Subcutaneous abdominal adipose tissue (tissue), 5 donors: Measurements from ENCODE around the gene WBP4.
"Not testable (repeated sequence)": the region's sequence is repeated elsewhere in the genome, so short reads cannot be mapped to it uniquely, and the experiment has no call there.

Source experiments
- H3K27ac ChIP-seq: one replicate; pipeline ENCODE4 v1.7.0; 2013; ENCODE audit warnings: low read depth, mild to moderate bottlenecking, inconsistent platforms, low read length, moderate library complexity
- H3K27me3 ChIP-seq, 5 donors: one replicate each; pipeline ENCODE4 v1.7.0; 2013; ENCODE audit warnings: low read length in 5 of 5, inconsistent platforms in 1 of 5; ENCODE audit not compliant: control insufficient read depth in 5 of 5, insufficient read depth in 4 of 5
- H3K36me3 ChIP-seq, 5 donors: one replicate each; pipeline ENCODE4 v1.7.0; 2013; ENCODE audit warnings: low read length in 5 of 5; ENCODE audit not compliant: control insufficient read depth in 5 of 5, insufficient read depth in 5 of 5
- H3K4me1 ChIP-seq, 5 donors: one replicate each; pipeline ENCODE4 v1.7.0; 2013; ENCODE audit warnings: low read length in 5 of 5, mild to moderate bottlenecking in 3 of 5, moderate library complexity in 1 of 5; ENCODE audit not compliant: control insufficient read depth in 5 of 5, insufficient read depth in 5 of 5
- H3K4me3 ChIP-seq, 5 donors: one replicate each; pipeline ENCODE4 v1.7.0; 2013; ENCODE audit warnings: low read length in 5 of 5, low read depth in 1 of 5
- H3K9ac ChIP-seq, 5 donors: one replicate each; pipeline ENCODE4 v1.7.0; 2013; ENCODE audit warnings: low read length in 5 of 5, mild to moderate bottlenecking in 4 of 5, moderate library complexity in 3 of 5
- H3K9me3 ChIP-seq, 5 donors: one replicate each; pipeline ENCODE4 v1.7.0; 2013; ENCODE audit warnings: low read length in 5 of 5; ENCODE audit not compliant: control insufficient read depth in 5 of 5
- donor health status: healthy.
- donor health status: healthy.
- donor health status: healthy.
- donor health status: healthy.
- donor health status: healthy.

WBP4 gene

GRCh38 chr13:41042419-41042818 lies 18.9 kb upstream of the WBP4 start:
- H3K9ac ChIP-seq, H3K4me3 ChIP-seq, H3K27ac ChIP-seq, H3K9me3 ChIP-seq, H3K36me3 ChIP-seq, H3K27me3 ChIP-seq, H3K4me1 ChIP-seq: not testable (repeated sequence)

GRCh38 chr13:41048640-41049039 lies 12.7 kb upstream of the WBP4 start:
- Histone ChIP-seq H3K9me3 (no peaks in the 10 kb centered on the region), H3K36me3 (no peaks in the 10 kb centered on the region), H3K27me3 (no peaks in the 10 kb centered on the region), H3K4me3 (no peak overlapping the region), H3K27ac (no peak overlapping the region), H3K9ac (no peak overlapping the region), H3K4me1 (peaks cover 0 to 20% (median 16%) of the 10 kb centered on the region in 5 donors)

GRCh38 chr13:41049480-41050440 lies 11.5 kb upstream of the WBP4 start:
- no peaks in the 10 kb centered on the region for H3K9me3 ChIP-seq
- H3K27me3 ChIP-seq, result no peaks in the 10 kb centered on the region
- peaks cover 3 to 31% (median 26%) of the 10 kb centered on the region in 5 donors for H3K4me1 ChIP-seq

DNA sequence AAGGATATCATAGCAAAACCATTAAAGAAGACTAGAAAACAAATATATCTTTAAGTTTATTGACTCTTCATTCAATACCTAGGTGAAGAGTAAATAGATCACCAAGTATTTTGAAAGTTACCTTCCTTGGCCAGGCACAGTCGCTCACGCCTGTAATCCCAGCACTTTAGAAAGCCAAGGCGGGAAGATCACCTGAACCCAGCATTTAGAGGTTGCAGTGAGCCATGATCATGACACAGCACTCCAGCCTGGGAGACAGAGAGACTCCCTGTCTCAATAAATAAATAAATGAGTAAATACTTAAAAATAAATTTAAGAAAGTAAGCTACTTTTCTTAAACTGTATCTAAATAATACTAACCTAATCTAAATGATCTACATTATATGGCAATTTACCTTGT lies 8.9 kb upstream of the WBP4 start:
- peak overlapping the region; percentile 85 for H3K27ac ChIP-seq
- no peak overlapping the region for H3K4me3 ChIP-seq
- no peaks in the 10 kb centered on the region for H3K9me3 ChIP-seq
- H3K9ac ChIP-seq, result no peak overlapping the region
- H3K27me3 ChIP-seq, result no peaks in the 10 kb centered on the region
- H3K36me3 ChIP-seq, result no peaks in the 10 kb centered on the region
- H3K4me1 ChIP-seq, result peaks cover 6 to 53% (median 38%) of the 10 kb centered on the region in 5 donors

More at GRCh38 chr13:41049480-41050440, 11.5 kb upstream of the WBP4 start:
- H3K27ac ChIP-seq, result no peak overlapping the region
- H3K4me3 ChIP-seq, result no peak overlapping the region
- no peak overlapping the region for H3K9ac ChIP-seq
- no peaks in the 10 kb centered on the region for H3K36me3 ChIP-seq

DNA sequence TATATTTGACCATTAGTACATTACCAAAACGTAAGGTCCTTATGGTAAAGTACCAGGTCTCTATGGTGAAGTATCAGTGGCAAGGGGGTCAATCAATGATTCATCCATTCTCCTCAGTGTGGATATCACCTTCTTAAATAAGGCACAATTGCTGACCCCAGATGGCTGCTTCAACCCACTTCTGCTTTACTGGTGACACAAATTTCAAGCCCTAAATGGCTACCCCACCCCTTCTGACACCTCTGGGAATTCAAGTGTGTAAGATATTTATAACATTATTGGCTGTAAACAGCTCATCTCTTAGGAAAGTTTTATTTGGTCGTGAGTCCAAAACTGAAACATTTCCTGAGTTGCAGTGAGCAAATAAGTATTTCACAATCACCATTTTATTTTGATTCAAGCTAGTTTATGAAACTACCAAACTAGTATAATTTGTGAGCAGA lies 7.9 kb upstream of the WBP4 start:
- Histone ChIP-seq H3K9ac (peak overlapping the region in 3 of 5 donors; percentile 39 to 73 (median 62)), H3K4me1 (peaks cover 6 to 62% (median 44%) of the 10 kb centered on the region in 5 donors), H3K36me3 (no peaks in the 10 kb centered on the region), H3K27me3 (no peaks in the 10 kb centered on the region), H3K27ac (peak overlapping the region; percentile 85), H3K4me3 (no peak overlapping the region), H3K9me3 (no peaks in the 10 kb centered on the region)

DNA sequence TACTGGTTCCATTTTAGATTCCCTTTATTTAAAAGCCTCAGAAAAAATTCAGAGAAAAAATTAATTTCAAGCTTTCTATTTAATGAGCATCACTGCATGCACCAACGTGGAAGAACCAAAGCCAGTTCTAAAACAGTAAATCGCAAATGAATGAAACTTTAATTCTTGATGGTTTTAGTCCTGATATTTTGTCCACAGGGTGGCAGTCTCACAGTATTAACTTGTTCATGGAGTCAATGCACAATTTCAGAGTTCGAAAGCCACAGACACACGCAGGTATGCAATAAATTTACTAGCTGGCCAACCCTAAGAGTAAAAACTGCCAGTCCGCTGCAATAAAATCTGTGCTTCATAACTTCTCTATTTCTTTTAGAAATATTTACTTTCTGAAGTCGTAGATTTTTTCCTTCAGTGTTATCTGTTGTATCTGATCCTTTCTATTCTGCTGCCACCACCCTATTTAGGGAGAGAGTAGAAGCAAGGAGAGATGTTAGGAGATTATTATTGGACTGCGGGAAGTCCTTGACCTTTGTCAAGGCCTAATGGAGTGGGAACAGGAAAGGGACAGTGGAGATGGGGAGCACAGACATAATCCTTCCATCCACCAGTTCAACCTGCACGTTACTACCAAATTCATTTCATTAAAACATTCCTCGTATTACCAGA lies 7.0 kb upstream of the WBP4 start:
- Histone ChIP-seq H3K4me1 (peaks cover 6 to 67% (median 49%) of the 10 kb centered on the region in 5 donors), H3K27ac (peak overlapping the region; percentile 85), H3K9ac (peak overlapping the region in 1 of 5 donors; percentile 73), H3K4me3 (peak overlapping the region in 1 of 5 donors; percentile 12), H3K9me3 (no peaks in the 10 kb centered on the region), H3K36me3 (no peaks in the 10 kb centered on the region), H3K27me3 (no peaks in the 10 kb centered on the region)

GRCh38 chr13:41054919-41055619 lies 6.2 kb upstream of the WBP4 start:
- Histone ChIP-seq H3K4me1 (peaks cover 6 to 65% (median 46%) of the 10 kb centered on the region in 5 donors), H3K4me3 (no peak overlapping the region), H3K9ac (peak overlapping the region in 1 of 5 donors; percentile 43), H3K9me3 (no peaks in the 10 kb centered on the region), H3K36me3 (no peaks in the 10 kb centered on the region), H3K27me3 (no peaks in the 10 kb centered on the region), H3K27ac (peak overlapping the region; percentile 85)

- Histone ChIP-seq H3K27me3 (no peaks in the 10 kb centered on the region), H3K4me3 (no peak overlapping the region), H3K27ac (peak overlapping the region; percentile 24), H3K9ac (peak overlapping the region in 1 of 5 donors; percentile 10), H3K9me3 (no peaks in the 10 kb centered on the region), H3K36me3 (no peaks in the 10 kb centered on the region), H3K4me1 (peaks cover 6 to 62% (median 45%) of the 10 kb centered on the region in 5 donors)
These were observed 5.1 kb upstream of the WBP4 start for GRCh38 chr13:41056194-41056593.

DNA sequence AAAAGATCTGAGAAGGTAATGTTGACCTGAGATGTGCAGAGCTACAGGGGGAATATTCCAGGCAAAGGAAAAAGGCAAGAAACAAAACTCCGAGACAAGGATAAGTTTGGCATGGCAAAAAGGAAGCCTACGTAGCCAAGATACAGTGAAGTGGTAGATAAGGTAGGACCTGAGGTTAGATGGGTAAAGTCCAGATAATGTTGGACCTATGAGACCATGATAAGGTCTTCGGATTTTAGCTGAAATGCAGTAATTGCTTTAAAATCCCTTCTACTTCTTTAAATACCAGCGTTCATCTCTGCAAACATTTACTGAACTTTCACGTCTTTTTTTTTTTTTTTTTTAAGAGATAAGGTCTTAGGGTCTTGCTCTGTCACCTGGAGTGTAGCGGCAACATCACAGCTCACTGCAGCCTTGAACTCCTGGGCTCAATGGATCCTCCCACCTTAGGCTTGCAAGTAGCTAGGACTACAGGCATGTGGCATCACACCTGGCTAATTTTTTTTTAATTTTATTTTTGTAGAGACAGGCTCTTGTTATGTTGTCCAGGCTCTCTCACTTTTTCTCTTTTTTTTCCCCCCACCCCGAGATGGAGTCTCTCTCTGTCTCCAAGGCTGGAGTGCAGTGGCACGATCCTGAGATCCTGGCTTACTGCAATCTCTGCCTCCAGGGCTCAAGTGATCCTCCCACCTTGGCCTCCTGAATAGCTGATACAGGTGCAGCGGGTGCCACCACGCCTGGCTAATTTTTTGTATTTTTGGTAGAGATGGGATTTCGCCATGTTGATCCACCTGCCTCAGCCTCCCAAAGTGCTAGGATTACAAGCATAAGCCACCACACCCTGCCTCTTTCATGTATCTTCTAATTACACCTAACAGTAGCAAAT lies 4.2 kb upstream of the WBP4 start:
- no peaks in the 10 kb centered on the region for H3K9me3 ChIP-seq
- no peaks in the 10 kb centered on the region for H3K36me3 ChIP-seq
- no peak overlapping the region for H3K4me3 ChIP-seq
- peaks cover 6 to 62% (median 45%) of the 10 kb centered on the region in 5 donors for H3K4me1 ChIP-seq
- peak overlapping the region in 1 of 5 donors; percentile 46 for H3K9ac ChIP-seq
- H3K27me3 ChIP-seq, result no peaks in the 10 kb centered on the region
- H3K27ac ChIP-seq, result peak overlapping the region; percentile 24
